Measurements from ENCODE around the gene FAF1.

DNA sequence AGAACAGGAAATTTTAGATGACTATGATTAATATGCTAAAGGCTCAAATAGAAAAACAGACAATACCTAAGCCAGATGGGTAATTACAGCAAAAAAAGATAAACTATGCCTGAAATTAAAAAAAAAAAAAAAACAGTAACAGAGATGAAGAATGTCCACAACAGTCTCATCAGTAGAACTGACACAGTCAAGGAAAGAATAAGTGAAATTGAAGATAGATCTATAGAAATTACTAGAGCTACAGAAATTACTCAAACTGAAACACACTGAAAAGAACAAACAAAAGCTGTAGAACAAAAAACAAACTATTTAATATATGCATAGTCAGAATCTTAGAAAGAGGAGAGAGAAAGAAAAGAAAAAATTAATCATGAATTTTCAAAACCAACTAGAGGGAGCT lies 112.8 kb downstream of the FAF1 start:
- TF ChIP-seq GATA3 (IDR thresholded peaks at IDR 0.05; ENCODE audit: low read depth, low read length) (no peak), GATA2 (IDR thresholded peaks at IDR 0.05; ENCODE audit: low read depth, low read length) (no peak)

Data from SH-SY5Y (cell line).